Activated CD8-positive, alpha-beta memory T cell treated with anti-CD3 and anti-CD28 coated beads for 36 hours (primary cell): ENCODE measurements around the gene DNLZ. TPM values are rescaled to one million over a fixed set of nuclear protein-coding genes. Genes with fewer than 3 reads are reported as not detected.

Experiments
- CTCF ChIA-PET: fragments of 350-600 bp; sonication (Branson Sonifier 250); formaldehyde crosslinking; loops from one replicate; lab custom pipeline; 2021; ENCODE audit warnings: antibody characterized with exemption; lab: Charles Lee
- POLR2A ChIA-PET: fragments of 350-600 bp; sonication (Branson Sonifier 250); formaldehyde crosslinking; loops from one replicate; lab custom pipeline; 2021; ENCODE audit warnings: antibody characterized with exemption; lab: Charles Lee
- total RNA-seq, 2 experiments: library from RNA; stranded (reverse); gene quantifications; one replicate each; pipeline ENCODE4 v1.2.3, GENCODE V29; 2021

DNLZ gene
- total RNA-seq, 2 experiments from 2014 or later = 29.6 to 31.8 TPM

DNA sequence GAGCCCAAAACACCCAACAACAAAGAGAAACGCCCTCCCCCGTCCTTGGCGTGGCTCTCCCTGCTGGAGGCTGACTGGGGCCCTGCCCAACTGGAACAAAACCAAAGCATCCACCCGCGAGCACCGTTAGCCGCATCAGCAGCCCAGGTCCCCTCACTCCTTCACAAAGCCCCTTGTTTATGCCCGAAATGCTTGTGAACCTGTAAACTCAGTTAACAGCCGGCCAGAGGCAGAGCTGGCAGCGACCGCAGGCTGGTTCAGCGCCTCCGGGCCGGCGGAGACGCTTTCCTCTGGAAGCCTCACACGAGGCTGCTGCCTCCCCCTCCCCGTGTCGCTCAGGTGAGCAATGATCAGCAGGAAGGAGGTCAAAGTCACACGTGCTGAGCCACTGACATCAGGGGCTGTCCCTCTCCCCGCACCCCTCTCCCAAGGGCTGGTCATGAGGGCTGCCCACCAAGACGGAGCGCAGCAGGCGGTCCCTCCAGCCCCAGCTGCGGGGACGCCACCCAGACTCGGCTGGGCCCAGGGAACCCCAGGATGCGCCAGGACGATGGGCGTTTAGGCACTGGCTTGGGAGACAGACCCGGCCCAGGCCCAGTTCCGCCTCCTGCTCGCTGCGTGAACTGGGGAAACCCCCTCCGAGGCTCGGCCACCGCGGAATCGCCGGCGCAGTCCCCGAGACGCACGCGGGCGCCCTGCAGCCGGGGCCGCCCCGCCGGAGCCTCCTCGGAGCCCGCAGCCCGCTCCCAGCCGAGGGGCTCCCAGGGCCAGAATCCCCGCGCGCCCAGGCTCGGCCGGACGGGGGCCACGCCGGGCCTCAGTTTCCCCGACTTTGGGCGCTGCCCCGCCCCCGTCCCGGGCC lies 35.9 kb upstream of the DNLZ start:
- ChIA-PET POLR2A (no interaction called here), CTCF (interaction anchor here (0.6 to 4.0 kb wide), 4 partner anchors 11 to 235 kb away, joined by 4 to 24 read pairs (median 10); partner anchors contain the start of genes DNLZ, ENTR1 and PMPCA)

DNA sequence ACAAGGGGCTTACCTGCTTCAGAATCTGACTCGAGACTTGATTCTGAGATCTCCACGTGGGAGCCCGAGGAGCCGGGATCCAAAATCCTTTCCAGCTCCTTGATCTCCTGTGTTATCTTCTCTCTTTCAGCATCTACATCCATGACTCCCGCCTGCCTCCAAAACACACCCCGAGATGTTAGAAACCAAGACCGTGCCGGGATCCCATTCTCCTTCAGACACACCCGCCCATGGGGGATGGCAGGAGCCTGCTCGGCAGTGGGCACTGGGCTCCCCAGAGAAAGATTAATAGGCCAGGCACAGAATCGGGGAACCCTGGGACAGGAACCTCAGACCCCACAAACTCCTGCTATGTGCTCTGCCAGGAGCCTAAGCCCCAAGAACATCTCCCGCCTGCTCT lies 34.7 kb upstream of the DNLZ start:
- ChIA-PET CTCF (interaction anchor here (2.6 to 4.0 kb wide), 2 partner anchors 12 to 35 kb away, joined by 9 to 24 read pairs; partner anchors contain the start of genes DNLZ, ENTR1 and PMPCA), POLR2A (interaction anchor here (0.6 kb wide), 1 partner anchor 28 kb away, joined by 4 read pairs; no protein-coding TSS in a partner anchor)

DNA sequence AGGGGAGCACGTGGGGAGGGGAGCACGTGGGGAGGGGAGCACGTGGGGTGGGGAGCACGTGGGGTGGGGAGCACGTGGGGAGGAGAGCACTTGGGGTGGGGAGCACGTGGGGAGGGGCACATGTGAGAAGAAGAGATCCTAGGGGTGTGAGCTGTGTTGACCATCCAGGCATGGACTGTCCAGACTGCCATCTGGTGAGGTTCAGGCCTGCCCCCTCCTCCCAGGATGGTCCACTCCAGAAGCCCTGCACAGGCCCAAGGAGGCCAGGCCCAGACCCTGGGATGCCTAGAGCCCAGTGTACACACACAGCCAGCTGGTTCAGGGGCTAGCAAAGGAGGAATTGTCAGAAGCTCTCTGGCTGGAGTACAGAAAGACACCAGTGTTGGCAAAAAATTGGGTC lies 34.1 kb upstream of the DNLZ start:
- CTCF ChIA-PET = interaction anchor here (2.6 kb wide), 1 partner anchor 34 kb away, joined by 9 read pairs; the partner anchor contains the start of gene DNLZ
- POLR2A ChIA-PET = no interaction called here

DNA sequence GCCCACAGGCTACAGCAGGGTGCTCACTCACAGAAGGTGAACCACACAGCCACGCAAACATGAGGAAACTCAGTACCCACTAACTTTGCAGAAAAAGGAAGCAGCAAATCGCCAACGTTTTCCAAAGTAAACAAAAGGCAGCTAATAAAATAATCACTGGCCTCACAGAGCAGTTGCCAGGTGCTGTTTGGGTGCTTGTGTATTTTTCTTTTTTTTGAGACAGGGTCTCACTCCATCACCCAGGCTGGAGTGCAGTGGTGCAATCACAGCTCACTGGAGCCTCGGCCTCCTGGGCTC lies 32.6 kb upstream of the DNLZ start:
- ChIA-PET CTCF (interaction anchor here (2.6 kb wide), 1 partner anchor 33 kb away, joined by 9 read pairs; the partner anchor contains the start of gene DNLZ), POLR2A (no interaction called here)

DNA sequence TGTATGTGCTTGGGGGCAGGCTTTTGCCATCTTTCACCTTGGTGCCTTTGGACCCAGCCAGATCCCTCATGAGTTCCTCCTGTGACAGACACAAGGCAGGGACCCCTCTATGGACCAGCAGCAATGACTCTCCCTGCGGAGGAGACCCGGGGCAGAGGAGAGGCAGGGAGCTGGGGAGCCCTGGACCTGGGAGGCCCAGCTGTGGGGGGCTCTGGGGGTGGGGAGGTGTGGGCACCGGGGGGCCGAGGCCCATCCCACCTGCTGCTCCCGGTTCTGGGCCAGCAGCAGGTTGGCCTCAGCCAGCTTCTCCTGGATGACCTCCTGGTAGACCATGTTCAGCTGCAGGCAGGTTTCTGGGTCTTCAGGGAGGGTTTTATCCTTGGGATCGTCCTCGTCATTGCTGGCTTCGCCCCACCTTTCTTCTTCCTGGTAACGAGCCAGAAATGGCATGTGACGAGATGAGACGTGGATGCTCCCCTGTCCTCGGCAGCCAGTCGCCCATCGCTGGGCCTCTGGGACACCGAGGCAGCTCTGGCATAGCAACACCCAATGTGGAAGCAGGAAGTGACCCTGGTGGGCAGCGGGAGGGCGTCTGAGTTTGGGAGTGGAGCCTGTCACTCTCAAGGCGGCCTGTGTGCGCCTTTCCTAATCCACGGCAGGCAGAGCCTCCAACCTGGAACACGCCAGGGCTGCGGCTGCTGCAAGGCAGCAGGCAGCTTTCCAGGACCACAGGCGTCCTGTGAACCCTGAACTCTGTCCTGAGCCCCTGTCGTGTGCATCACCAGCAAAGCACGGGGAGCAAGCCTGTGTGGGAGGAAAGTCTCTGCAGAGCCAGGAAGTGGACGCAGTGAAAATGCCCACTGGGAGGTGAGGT lies 32.0 kb upstream of the DNLZ start:
- ChIA-PET CTCF (interaction anchor here (2.6 kb wide), 1 partner anchor 32 kb away, joined by 9 read pairs; the partner anchor contains the start of gene DNLZ), POLR2A (no interaction called here)

DNA sequence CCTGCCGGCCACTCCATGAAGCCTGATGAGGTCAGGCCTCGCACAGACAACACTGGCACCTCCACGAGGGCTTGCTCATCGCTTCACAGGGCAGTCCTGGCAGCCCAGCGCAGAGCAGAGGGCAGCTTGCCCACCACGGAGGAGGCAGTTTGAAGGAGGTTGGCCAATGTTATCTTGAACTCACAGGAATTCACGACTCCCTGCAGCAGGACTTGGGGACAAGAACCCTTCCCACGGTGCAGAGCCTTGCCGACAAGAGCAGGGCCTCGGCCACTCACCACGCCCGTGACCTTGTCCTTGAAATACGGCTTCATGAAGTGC lies 31.4 kb upstream of the DNLZ start:
- ChIA-PET CTCF (no interaction called here), POLR2A (no interaction called here)

DNA sequence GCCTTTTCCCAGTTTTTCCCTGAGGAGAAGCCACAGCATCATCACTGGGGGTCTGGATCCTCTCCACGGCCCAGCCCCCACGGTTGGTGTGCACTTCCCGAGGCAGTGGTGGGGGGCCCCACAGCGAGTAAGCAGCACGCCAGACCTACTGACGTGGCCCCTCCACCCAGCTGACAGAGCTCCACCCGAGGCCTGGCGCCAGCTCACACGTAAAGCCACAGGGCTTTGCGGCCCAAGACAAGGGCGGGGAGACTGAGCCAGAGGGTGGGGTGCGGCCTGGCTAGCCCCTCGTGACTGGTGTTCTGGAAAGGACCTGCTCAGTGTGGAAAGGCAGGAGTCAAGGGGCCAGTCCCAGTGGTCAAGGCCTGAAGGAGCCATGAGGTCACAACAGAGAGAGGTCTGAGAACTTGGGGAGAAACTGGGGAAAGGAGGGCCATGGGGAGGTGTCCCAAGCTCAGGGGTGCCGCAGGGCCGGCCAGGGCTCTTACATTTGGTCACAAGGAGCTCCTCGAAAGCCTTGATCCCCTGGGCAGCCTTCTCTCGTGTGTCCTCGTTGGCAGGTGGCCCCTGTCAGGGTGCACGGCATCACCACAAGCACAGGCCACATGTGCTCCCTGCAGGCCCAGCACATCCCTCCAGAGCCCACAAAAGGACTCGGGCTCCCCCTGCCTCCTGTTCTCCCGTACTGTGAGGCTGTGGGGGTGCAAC lies 30.9 kb upstream of the DNLZ start:
- CTCF ChIA-PET = no interaction called here
- POLR2A ChIA-PET = no interaction called here

DNA sequence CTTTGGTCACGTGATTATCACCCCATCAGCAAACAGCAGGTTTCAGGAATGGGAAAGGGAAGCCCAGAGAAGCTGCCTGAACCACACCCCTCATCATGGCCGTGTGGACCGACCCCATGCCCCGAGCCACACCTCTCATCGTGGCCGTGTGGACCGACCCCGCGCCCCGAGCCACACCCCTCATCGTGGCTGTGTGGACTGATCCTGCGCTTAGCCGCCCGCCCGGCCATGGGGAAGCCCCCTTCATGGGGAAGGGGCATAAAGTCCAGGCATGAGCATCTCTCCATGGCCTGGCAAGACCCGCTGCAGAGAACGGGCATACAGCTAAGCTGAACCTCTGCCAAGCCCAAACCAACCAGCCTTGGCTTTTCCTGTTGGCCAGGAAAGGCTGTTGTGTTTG lies 30.0 kb upstream of the DNLZ start:
- CTCF ChIA-PET = interaction anchor here (1.2 kb wide), 1 partner anchor 10 kb away, joined by 3 read pairs; no protein-coding TSS in a partner anchor
- POLR2A ChIA-PET = no interaction called here

DNA sequence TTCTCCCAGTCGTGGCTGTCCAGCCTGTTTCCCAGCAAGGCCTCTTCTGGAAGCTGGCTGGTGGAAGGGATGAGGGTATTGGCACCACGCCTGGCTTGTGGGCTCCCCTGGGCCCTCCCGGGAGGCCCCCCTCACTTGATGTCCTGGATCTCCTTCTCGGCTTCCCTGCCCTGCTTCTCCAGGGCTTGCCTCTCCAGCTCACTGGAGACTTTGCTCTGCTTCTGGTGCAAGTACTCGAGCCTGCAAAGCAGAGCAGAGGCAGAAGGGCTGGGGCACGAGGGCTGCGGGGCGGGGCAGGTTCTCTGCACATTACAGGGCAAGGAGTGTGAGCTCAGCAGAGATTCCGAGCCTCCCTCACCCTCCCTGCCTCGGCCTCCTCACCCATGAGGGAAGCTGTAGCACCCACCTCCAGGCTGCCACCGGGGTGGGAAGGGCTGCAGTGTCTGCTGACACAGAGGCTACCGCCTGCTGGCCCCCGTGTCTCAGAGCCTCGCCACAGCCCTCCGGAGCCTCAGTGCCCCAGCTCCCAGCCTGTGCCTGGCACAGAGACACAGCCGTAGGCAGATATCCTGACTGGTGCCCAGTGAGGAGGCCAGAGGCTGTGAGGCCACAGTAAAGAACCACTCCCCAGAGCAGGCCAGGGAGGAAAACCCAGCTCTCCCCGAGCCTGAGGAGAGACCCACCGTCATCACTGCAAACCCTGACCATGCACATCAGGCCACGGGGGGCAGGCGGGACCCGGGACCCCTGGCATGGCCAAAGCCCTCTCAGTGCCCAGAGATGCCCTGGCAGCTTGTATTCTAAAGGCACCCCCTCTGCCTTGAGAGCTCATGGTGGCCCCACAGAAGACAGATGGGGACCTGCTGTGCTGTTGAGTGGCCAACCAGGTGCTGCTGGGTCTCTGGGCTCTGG lies 29.2 kb upstream of the DNLZ start:
- CTCF ChIA-PET = interaction anchor here (1.2 to 1.5 kb wide), 2 partner anchors 8 to 11 kb away, joined by 3 to 5 read pairs; no protein-coding TSS in a partner anchor
- POLR2A ChIA-PET = no interaction called here

DNA sequence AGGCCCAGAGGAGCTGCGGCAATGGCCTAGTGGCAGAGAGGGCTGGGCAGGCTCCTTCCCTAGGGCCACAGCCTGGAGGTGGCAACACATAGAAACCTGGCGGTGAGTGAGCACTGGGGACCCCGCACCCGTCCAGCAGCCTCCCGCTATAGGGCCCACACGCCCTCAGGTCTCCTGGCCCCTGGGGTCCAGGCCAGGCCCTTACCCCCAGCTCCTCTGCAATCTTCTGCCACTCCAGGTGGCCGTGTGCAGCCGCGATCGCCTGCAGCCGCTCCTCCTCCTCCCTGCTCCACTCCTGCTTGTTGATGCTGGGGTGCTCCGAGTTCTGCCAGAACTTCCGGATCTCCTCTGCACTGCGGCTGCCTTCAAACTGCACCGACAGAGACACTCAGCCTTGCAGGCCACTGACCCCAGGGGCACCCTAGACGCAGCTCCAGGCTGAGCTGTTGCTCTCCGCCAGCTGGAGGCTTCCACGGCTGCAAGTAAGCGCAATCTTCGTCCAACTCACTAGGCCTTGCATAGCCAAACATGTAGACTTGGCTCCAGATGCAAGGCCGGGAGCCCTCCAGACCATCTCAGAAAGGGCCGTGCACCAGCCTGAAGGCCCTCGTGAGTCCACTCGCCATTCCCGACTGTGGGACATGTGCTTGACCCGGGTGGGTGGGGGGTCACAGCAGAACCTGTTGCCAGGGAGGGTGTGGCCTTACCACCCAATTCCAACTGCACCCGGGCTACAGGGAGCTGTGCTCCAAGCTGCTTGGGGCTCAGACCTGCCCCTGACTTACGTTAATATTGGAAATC lies 28.4 kb upstream of the DNLZ start:
- CTCF ChIA-PET = interaction anchor here (1.5 kb wide), 1 partner anchor 9 kb away, joined by 5 read pairs; no protein-coding TSS in a partner anchor
- POLR2A ChIA-PET = no interaction called here

DNA sequence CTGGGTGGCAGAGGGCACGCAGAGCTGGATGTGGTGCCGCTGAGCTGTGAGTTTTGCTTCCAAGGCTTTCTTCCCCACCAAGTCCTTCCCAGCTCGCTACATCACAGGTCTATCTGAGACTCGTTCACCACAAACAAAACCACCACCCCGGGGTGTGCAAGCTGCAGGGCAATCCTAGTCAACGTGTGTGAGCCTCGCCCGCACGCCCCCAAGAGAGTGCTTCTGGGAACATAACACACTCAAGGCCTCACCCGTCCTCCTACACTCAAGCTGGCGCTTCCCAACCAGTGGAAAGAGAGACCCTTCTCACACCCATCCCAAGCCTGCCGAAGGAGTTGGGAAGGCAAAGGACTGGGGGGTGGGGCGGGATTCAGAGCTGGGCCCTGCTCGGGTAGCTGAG lies 25.9 kb upstream of the DNLZ start:
- ChIA-PET CTCF (no interaction called here), POLR2A (no interaction called here)

DNA sequence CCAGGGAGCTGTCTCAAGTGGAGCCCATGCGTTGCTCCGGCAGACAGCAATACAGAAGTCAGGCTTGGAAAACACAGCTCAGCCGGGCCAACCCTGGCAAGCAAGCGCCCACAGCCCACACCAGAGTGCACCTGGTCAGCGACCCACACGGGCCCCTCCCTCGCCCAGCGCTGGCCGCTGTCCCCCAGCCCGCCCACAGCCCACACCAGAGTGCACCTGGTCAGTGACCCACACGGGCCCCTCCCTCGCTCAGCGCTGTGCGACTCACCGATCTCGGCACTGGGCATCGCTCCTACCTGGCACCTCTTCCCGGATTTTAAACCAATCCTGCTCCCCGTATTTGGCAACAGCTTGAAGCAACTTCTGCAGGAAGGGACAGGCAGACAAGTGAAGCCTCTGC lies 23.7 kb upstream of the DNLZ start:
- POLR2A ChIA-PET = no interaction called here
- CTCF ChIA-PET = interaction anchor here (2.0 kb wide), 1 partner anchor 17 kb away, joined by 5 read pairs; no protein-coding TSS in a partner anchor

DNA sequence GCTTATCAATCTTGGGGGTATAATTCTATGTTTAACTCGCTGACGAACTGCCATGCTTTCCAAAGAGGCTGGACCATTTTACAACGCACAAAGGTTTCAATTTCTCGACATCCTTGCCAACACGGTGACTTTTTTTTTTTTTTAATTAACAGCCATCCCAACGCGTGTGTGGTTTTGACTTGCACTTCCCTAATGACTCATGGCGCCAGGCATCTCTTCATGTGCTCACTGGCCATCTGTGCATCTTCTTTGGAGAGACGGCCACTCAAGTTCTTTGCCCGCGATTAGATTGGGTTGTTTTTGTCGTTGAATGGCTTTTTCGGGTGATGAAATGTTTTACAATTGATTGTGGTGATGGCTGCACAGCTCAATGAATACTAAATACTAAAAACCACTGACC lies 22.5 kb upstream of the DNLZ start:
- CTCF ChIA-PET = interaction anchor here (2.0 to 2.1 kb wide), 2 partner anchors 14 to 18 kb away, joined by 4 to 5 read pairs; partner anchors contain the start of gene SNAPC4
- POLR2A ChIA-PET = interaction anchor here (0.6 kb wide), 1 partner anchor 141 kb away, joined by 3 read pairs; no protein-coding TSS in a partner anchor

DNA sequence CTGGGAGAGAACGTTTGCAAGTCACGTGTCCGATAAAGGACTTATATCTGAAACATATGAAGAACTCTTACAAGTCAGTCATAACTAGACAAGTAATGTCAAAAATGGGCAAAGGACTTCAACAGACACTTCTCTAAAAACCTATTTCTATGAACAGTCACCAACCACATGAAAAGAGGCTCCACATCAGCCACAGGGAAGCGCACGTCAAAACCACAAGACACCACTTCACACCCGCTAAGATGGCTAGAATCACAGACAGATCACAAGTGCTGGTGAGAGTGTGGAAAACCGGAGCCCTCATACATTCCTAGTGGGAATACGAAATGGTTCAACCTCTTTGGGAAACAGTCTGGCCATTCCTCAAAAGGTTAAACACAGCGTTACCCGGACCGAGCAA lies 21.5 kb upstream of the DNLZ start:
- ChIA-PET CTCF (interaction anchor here (1.3 to 2.1 kb wide), 3 partner anchors 15 to 21 kb away, joined by 3 to 5 read pairs (median 4); partner anchors contain the start of genes DNLZ and SNAPC4), POLR2A (interaction anchor here (0.7 kb wide), 1 partner anchor 38 kb away, joined by 3 read pairs; no protein-coding TSS in a partner anchor)

DNA sequence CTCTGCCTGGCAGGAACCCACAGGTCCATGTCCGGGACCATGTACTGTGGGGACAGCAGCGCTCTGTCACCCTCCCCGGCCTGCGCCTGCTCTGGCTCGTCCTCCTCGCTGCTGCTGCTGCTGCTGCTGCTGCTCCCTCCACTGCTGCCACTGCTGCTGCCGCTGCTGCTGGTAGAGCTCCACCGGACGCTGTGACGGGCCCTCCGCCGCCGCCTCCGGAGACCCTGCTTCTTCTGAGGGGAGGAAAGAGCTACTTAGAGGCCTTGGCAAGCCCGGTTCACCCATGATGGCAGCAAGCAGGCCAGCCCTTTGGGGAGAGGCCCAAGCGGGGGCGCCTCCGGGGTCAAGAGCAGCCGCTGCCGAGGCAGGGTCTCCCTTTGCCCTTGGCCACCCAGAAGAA lies 19.9 kb upstream of the DNLZ start:
- ChIA-PET CTCF (no interaction called here), POLR2A (no interaction called here)

DNA sequence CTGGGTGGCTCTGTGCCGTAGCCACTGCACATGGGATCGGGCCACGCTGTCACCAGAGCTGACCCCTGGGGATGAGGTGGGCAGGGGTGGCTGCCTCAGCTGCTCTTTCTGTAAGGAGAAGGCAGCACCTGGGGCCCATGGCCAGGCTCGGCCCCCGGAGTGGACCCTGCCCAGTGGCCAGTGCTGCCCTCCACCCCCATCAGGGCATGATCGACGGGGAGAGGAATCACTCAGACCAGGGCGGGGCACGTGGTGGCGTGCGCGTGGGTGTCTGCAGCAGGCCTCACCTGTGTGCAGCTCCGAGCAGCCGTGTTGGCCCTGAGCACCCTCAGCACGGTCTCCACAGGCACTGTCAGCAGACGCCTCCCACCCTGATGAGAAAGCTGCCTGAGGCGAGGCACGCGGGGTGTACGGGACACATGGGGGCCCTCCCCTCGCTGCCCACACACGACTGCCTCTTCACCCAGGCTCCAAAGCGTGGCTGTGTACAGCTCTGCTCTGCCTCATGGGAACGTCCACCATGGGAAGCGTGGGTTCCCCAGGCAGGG lies 18.5 kb upstream of the DNLZ start:
- ChIA-PET CTCF (no interaction called here), POLR2A (interaction anchor here (1.3 kb wide), 1 partner anchor 11 kb away, joined by 3 read pairs; no protein-coding TSS in a partner anchor)

DNA sequence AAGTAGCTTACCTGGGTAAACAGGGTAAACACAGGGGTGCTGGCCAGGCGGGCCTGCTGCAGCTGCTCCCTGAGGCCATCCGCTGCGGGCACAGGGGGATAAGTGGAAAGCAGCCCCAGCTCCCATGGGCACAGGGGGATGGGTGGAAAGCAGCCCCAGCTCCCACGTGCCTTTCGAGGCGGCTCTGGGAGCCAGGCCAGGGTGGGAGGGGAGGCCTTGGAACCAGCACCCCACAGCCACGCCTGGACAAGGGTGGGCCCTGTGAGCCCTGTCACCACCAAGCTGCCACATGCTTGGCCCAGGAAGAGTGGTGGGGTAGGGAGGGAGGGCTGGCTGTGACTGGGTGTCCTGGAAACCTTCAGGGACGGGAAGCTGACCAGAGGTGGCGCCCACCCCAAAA lies 17.8 kb upstream of the DNLZ start:
- ChIA-PET CTCF (no interaction called here), POLR2A (interaction anchor here (1.3 kb wide), 1 partner anchor 11 kb away, joined by 3 read pairs; no protein-coding TSS in a partner anchor)
